ENCODE measurements around the gene GLIPR1.

Gene GLIPR1

GRCh38 chr12:75471902-75472890, 8.4 kb upstream of the GLIPR1 start:
- peak overlapping the region; percentile 79 for H3K27ac ChIP-seq (replicated peaks)
- DNase-seq (ENCODE audit: low read depth in 1 of 2, low spot score in 1 of 2), result peak in 1 of 2 experiments; percentile 72

GRCh38 chr12:75474116-75474515, 6.4 kb upstream of the GLIPR1 start:
- no peak for DNase-seq (ENCODE audit: low read depth in 1 of 2, low spot score in 1 of 2)
- H3K4me3 ChIP-seq (replicated peaks; ENCODE audit: insufficient read depth, low read length), result no peak overlapping the region
- no peaks in the 10 kb centered on the region for H3K27me3 ChIP-seq (ENCODE audit: insufficient read depth, poor library complexity, severe bottlenecking)
- no peak overlapping the region for H3K27ac ChIP-seq (replicated peaks)
- TF ChIP-seq CTCF (IDR thresholded peaks at IDR 0.05; ENCODE audit: insufficient read depth, low read length), result no peak
- no peak for TF ChIP-seq GABPA (IDR thresholded peaks at IDR 0.05; ENCODE audit: low read depth)
- no peak for TF ChIP-seq POLR2AphosphoS5 (IDR thresholded peaks at IDR 0.05; ENCODE audit: low read depth)
- TF ChIP-seq SPI1 (IDR thresholded peaks at IDR 0.05; ENCODE audit: borderline replicate concordance, low read depth), result no peak
- TF ChIP-seq REST (IDR thresholded peaks at IDR 0.05; ENCODE audit: insufficient replicate concordance, low read depth), result no peak

More at GRCh38 chr12:75471902-75472890, 8.4 kb upstream of the GLIPR1 start:
- TF ChIP-seq CTCF (IDR thresholded peaks at IDR 0.05; ENCODE audit: insufficient read depth, low read length) (no peak), SPI1 (IDR thresholded peaks at IDR 0.05; ENCODE audit: borderline replicate concordance, low read depth) (peak; percentile 96)
- no peak overlapping the region for H3K4me3 ChIP-seq (replicated peaks; ENCODE audit: insufficient read depth, low read length)
- H3K27me3 ChIP-seq (ENCODE audit: insufficient read depth, poor library complexity, severe bottlenecking), result no peaks in the 10 kb centered on the region

- H3K4me3 ChIP-seq (replicated peaks; ENCODE audit: insufficient read depth, low read length), result no peak overlapping the region
- TF ChIP-seq POLR2AphosphoS5 (IDR thresholded peaks at IDR 0.05; ENCODE audit: low read depth), result no peak
- no peak for TF ChIP-seq SPI1 (IDR thresholded peaks at IDR 0.05; ENCODE audit: borderline replicate concordance, low read depth)
- TF ChIP-seq REST (IDR thresholded peaks at IDR 0.05; ENCODE audit: insufficient replicate concordance, low read depth), result no peak
- no peak for TF ChIP-seq GABPA (IDR thresholded peaks at IDR 0.05; ENCODE audit: low read depth)
- TF ChIP-seq CTCF (IDR thresholded peaks at IDR 0.05; ENCODE audit: insufficient read depth, low read length), result no peak
- H3K27me3 ChIP-seq (ENCODE audit: insufficient read depth, poor library complexity, severe bottlenecking), result no peaks in the 10 kb centered on the region
- H3K27ac ChIP-seq (replicated peaks), result no peak overlapping the region
- no peak for DNase-seq (ENCODE audit: low read depth in 1 of 2, low spot score in 1 of 2)
Measured at GRCh38 chr12:75476071-75476470, 4.5 kb upstream of the GLIPR1 start.
